Rectal smooth muscle tissue (tissue), 1 donor: ENCODE measurements around the gene MATN3.

Experiments used
- H3K27ac ChIP-seq: one replicate; pipeline ENCODE4 v1.7.0; 2013; ENCODE audit warnings: low read depth, low read length, inconsistent platforms
- H3K27me3 ChIP-seq: one replicate; pipeline ENCODE4 v1.7.0; 2013; ENCODE audit warnings: low read length; ENCODE audit not compliant: control insufficient read depth, insufficient read depth
- H3K36me3 ChIP-seq: one replicate; pipeline ENCODE4 v1.7.0; 2013; ENCODE audit warnings: low read length; ENCODE audit not compliant: control insufficient read depth, insufficient read depth
- H3K4me1 ChIP-seq: one replicate; pipeline ENCODE4 v1.7.0; 2013; ENCODE audit warnings: low read length; ENCODE audit not compliant: control insufficient read depth, insufficient read depth
- H3K4me3 ChIP-seq: one replicate; pipeline ENCODE4 v1.7.0; 2013; ENCODE audit warnings: low read length
- H3K9ac ChIP-seq: one replicate; pipeline ENCODE4 v1.7.0; 2013; ENCODE audit warnings: low read length

Gene MATN3

GRCh38 chr2:20012282-20013125 is at the start of gene MATN3:
MATN3 (minus strand) TSS chr2:20012668; CDS start chr2:20012631, 37 bp downstream.
- H3K27me3 ChIP-seq: no peaks in the 10 kb centered on the region
- no peak within 1 kb of the TSS for H3K9ac ChIP-seq
- no peaks in the 10 kb centered on the region for H3K4me1 ChIP-seq
- no peaks in the 10 kb centered on the region for H3K36me3 ChIP-seq
- peak within 1 kb of the TSS; percentile 69 for H3K4me3 ChIP-seq
- H3K27ac ChIP-seq: no peak within 1 kb of the TSS

DNA sequence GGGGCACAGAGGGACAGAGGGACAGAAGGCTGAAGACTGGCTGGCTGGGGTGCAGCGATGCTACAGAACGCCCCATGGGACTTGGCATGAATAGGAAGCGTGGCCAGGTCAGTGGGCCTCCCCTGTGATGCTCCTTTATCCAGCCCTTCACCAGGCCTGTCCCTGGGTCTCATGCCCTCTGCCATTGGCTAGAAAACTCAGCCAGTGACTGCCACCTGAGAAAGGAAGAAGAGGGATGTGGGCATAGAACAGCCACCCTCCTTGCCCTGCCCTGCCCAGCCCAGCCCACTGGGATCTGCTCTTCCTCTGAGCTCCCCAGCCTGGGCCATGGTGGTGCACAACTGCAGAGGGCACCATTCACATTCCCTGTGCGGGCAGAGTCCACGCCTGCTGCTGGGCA is 49.5 kb upstream of the MATN3 start:
- Histone ChIP-seq H3K36me3 (no peaks in the 10 kb centered on the region), H3K9ac (no peak overlapping the region), H3K27me3 (no peaks in the 10 kb centered on the region), H3K4me3 (no peak overlapping the region), H3K4me1 (peaks cover 20% of the 10 kb centered on the region), H3K27ac (peak overlapping the region; percentile 57)

DNA sequence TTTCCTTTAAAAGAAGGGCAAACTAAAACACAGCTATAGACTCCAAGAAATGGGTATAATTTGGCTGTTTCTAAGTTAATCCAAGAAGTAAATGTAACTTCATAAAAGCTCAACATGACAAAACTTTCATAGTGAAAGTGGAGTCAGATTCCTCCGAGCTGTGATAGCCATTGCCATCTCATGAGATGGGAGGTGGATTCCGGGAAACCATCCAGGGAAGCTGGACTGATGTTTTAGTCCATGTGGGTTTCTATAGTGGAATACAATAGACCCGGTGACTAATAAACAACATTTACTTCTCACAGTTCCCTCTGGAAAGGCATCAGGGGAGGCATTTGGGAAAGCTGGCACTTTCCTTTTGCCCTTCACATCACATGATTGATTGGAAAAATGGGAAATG is 49.0 kb upstream of the MATN3 start:
- H3K9ac ChIP-seq: no peak overlapping the region
- H3K27ac ChIP-seq: peak overlapping the region; percentile 57
- no peaks in the 10 kb centered on the region for H3K27me3 ChIP-seq
- H3K4me3 ChIP-seq: no peak overlapping the region
- no peaks in the 10 kb centered on the region for H3K36me3 ChIP-seq
- peaks cover 17% of the 10 kb centered on the region for H3K4me1 ChIP-seq

DNA sequence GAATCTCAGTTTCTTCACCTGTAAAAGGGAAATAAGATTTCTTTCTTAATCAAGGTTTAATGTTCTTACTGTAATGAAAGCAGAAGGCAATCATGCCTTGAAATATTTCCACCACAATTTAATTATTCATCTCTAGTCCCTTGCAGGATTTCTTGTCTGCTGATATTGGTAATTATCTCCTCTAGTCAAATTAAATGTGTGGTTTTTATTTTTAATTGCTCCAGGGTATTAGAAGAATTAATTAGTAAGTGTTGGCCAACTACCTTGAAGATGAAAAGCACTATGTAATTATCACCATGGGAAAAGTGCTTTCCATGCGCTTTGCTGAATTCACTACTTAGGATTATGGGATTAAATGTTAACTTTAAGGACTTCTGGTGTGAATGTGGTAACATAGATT is 47.6 kb upstream of the MATN3 start:
- no peaks in the 10 kb centered on the region for H3K27me3 ChIP-seq
- no peaks in the 10 kb centered on the region for H3K36me3 ChIP-seq
- H3K9ac ChIP-seq: no peak overlapping the region
- no peak overlapping the region for H3K4me3 ChIP-seq
- H3K27ac ChIP-seq: no peak overlapping the region
- peaks cover 7% of the 10 kb centered on the region for H3K4me1 ChIP-seq

GRCh38 chr2:20057268-20057667 is 44.8 kb upstream of the MATN3 start:
- Histone ChIP-seq H3K4me1 (peaks cover 9% of the 10 kb centered on the region), H3K9ac (no peak overlapping the region), H3K4me3 (no peak overlapping the region), H3K36me3 (no peaks in the 10 kb centered on the region), H3K27me3 (no peaks in the 10 kb centered on the region), H3K27ac (no peak overlapping the region)

DNA sequence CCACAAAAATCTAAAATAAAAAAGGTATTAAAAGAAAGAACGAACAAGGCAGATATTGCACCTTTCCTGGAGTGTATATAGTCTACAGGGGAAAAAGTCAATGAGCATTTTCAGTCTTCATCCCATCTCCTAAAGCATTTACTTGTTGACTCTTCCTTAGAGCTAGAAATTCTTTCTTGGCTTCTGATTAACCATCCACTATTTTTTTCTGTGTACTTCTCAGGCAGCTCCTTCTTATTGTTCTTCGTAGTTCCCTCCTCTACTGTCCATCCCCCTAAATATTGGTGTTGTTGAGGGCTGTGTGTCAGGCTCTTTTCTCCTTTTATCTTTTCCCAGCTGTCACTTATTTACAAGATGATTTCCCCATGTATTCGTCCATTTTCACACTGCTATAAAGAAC is 42.5 kb upstream of the MATN3 start:
- peaks cover 5% of the 10 kb centered on the region for H3K4me1 ChIP-seq
- no peaks in the 10 kb centered on the region for H3K36me3 ChIP-seq
- no peak overlapping the region for H3K4me3 ChIP-seq
- H3K27me3 ChIP-seq: no peaks in the 10 kb centered on the region
- H3K27ac ChIP-seq: no peak overlapping the region
- no peak overlapping the region for H3K9ac ChIP-seq

- H3K27me3 ChIP-seq: no peaks in the 10 kb centered on the region
- H3K4me1 ChIP-seq: peaks cover 7% of the 10 kb centered on the region
- H3K4me3 ChIP-seq: no peak overlapping the region
- no peaks in the 10 kb centered on the region for H3K36me3 ChIP-seq
- no peak overlapping the region for H3K27ac ChIP-seq
- no peak overlapping the region for H3K9ac ChIP-seq
Observed at GRCh38 chr2:20054119-20054518, 41.7 kb upstream of the MATN3 start.

DNA sequence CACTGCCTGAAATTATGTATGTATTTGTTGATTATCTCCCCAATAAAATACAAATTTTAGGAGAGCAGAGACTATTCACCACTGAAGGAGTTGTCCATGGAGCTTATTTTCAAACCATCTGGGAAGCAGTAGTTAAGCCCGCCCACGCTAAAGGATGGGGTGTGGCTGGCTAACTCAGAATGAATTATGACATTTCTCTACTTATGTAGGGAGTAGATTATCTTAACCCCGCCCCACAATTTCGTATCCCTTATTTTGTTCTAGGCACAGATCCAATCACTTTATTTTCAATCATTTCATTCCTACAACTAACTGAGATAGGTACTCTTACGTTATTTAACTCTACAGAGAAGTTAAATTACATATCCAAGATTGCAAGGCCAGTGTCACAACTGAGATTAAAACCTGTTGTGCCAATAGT is 40.4 kb upstream of the MATN3 start:
- no peaks in the 10 kb centered on the region for H3K27me3 ChIP-seq
- H3K27ac ChIP-seq: peak overlapping the region; percentile 99
- peak overlapping the region; percentile 86 for H3K4me3 ChIP-seq
- H3K36me3 ChIP-seq: no peaks in the 10 kb centered on the region
- no peak overlapping the region for H3K9ac ChIP-seq
- peaks cover 15% of the 10 kb centered on the region for H3K4me1 ChIP-seq

GRCh38 chr2:20052229-20052851 is 39.9 kb upstream of the MATN3 start:
- peak overlapping the region; percentile 99 for H3K27ac ChIP-seq
- peaks cover 15% of the 10 kb centered on the region for H3K4me1 ChIP-seq
- peak overlapping the region; percentile 79 for H3K9ac ChIP-seq
- H3K36me3 ChIP-seq: no peaks in the 10 kb centered on the region
- H3K4me3 ChIP-seq: peak overlapping the region; percentile 86
- no peaks in the 10 kb centered on the region for H3K27me3 ChIP-seq

DNA sequence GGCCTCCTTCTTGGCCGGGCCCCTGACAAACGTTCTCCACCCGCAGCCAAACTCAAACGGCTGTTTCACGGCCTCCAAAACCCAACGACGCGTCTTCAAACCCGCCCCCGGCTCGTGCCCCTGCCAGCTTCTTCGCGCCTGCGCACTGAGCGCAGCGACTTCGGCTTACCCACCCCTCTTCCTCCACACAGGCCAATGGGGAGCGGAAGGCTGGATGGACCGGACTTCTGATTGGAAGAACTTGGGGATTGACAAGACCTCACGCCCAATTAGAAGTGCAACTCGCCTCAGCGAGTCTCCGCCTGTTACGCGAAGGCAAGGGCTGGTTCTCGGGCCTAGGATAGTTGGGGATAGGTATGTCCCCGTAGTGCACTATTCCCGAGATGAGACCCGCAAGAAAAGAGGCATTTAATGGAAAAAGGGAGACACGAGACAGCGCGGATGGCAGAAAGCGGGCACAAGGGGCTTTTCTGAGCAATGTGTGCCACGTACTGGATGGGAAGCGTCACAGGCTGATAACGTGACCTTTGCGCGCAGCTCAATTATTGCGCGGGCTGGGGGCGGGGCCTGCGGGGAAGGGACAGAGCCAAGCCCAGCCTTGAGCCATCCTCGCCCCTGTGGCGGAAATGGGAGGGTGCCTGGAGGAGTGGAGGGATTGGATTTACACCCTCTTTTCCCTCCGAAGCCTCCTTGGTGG is 39.2 kb upstream of the MATN3 start, which contains the start of gene LAPTM4A:
TSS of gene LAPTM4A (minus strand) at position 97 of the 697 bp plus-strand sequence. CDS start 108 bp downstream, outside the sequence.
- Histone ChIP-seq H3K4me3 (peak within 1 kb of the TSS; percentile 86), H3K36me3 (no peaks in the 10 kb centered on the region), H3K27ac (peak within 1 kb of the TSS; percentile 99), H3K27me3 (no peaks in the 10 kb centered on the region), H3K9ac (peak within 1 kb of the TSS; percentile 99), H3K4me1 (peaks cover 15% of the 10 kb centered on the region)

DNA sequence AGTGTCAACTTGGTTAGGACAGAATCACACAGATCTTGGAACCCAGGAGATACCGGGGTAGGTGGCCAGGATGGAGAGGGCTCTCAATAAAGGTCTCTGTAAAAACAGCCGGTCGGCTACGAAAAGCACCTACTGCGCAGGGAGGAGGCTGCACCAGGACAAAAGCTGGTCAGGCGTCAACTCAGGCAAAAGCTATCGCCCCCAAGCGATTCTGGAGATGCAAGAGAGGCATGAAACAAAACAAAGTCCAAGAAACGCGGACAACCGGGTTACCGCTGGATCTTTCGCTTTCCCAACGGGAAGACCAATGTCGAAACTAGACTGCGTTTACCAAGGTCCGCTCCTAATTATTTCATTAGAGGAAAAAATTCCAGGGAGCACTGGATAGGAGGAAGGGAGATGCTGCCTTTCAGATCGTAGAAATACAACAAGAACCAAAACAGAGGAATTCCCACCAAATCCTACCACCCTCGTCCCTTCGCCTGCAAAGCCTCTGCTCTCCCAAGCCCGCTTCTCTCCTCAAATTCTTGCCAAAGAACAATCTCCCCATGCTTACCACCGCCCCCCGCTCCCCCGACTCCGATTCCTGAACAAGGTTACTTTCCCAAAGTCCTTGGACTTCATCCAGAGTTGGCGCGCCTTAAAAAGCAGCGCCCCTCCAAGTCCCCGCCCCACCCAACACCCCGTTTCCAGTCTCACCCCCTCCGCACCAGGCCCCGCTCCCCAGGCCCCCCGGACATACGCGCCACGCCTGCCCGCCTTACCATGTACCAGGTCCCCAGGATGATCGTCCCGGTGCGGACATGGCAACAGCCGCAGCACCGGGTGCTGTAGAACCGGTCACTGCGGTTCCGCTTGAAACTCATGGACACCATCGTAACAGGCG is 38.4 kb upstream of the MATN3 start:
- Histone ChIP-seq H3K9ac (peak overlapping the region; percentile 88), H3K27me3 (no peaks in the 10 kb centered on the region), H3K36me3 (no peaks in the 10 kb centered on the region), H3K4me3 (peak overlapping the region; percentile 86), H3K27ac (peak overlapping the region; percentile 99), H3K4me1 (peaks cover 15% of the 10 kb centered on the region)
